Hippocampal formation (tissue), 2 donors: ENCODE data around the gene PCDHGC3.
A peak's percentile ranks its signal among the peaks of the same experiment; 100 is the strongest.
"Not testable (repeated sequence)": the region's sequence is repeated elsewhere in the genome, so short reads cannot be mapped to it uniquely, and the experiment has no call there.

ENCODE experiments used
- DNase-seq, 2 donors: peaks; one replicate each; lab custom pipeline; 2025; lab: John Stamatoyannopoulos, UW

The PCDHGC3 gene

DNA sequence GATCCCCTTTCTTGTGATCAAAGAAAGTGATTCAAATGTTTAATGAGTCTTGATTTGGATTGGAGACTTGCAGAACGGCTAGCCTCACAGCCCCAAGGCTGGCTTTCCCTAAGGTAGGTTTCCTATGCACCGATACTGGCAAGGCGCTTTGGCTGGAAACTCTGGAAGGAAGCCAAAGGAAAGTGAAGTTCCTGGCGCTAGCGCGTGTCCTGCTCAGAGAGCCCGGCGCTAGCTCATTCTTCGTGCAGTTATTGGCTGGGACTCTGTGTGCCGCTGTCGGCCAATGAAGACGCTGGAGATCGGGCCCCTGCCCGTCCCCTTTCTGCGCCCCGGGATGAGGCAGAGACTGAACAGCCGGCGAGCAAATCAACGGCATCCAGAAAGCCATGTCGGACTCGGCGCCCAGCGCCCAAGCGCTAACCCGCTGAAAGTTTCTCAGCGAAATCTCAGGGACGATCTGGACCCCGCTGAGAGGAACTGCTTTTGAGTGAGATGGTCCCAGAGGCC lies at the start of gene PCDHGC3:
Gene PCDHGC3 (plus strand): TSS at position 342 of the 507 bp plus-strand sequence. CDS start 151 bp downstream, at position 493.
- DNase-seq: peak; percentile 78 to 90

DNA sequence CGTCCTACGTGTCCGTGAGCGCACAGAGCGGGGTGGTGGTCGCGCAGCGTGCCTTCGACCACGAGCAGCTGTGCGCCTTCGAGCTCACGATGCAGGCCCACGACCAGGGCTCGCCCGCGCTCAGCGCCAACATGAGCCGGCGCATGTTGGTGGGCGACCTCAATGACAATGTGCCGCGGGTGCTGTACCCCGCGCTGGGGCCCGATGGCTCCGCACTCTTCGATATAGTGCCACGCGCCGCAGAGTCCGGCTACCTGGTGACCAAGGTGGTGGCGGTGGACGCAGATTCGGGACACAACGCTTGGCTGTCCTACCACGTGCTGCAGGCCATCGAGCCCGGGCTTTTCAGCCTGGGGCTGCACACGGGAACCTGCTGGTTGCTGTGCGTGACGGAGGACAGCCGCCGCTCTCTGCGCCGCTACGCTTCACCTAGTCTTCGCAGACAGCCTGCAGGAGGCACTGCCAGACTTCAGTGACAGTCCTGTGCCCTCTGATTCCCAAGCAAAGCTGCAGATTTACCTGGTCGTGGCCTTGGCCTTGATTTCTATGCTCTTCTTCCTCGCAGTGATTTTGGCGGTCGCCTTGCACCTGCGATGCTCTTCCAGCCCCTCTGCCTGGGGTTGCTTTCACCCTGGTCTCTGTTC lies 47.9 kb upstream of the PCDHGC3 start:
- no peak for DNase-seq

DNA sequence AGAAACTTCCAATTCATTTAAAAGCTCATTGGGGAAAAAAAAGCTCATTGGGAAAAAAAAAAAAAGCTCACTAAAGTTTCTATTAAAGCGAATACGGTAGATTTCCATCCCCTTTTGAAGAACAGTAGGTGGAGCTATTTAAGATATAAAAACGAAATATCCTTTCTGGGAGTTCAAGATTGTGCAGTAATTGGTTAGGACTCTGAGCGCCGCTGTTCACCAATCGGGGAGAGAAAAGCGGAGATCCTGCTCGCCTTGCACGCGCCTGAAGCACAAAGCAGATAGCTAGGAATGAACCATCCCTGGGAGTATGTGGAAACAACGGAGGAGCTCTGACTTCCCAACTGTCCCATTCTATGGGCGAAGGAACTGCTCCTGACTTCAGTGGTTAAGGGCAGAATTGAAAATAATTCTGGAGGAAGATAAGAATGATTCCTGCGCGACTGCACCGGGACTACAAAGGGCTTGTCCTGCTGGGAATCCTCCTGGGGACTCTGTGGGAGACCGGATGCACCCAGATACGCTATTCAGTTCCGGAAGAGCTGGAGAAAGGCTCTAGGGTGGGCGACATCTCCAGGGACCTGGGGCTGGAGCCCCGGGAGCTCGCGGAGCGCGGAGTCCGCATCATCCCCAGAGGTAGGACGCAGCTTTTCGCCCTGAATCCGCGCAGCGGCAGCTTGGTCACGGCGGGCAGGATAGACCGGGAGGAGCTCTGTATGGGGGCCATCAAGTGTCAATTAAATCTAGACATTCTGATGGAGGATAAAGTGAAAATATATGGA lies 45.2 kb upstream of the PCDHGC3 start, which contains the start of gene PCDHGA12:
Gene PCDHGA12 (plus strand): TSS at position 176 of the 782 bp plus-strand sequence. CDS start 253 bp downstream, at position 429.
- DNase-seq: peak in 1 of 2 donors; percentile 37

DNA sequence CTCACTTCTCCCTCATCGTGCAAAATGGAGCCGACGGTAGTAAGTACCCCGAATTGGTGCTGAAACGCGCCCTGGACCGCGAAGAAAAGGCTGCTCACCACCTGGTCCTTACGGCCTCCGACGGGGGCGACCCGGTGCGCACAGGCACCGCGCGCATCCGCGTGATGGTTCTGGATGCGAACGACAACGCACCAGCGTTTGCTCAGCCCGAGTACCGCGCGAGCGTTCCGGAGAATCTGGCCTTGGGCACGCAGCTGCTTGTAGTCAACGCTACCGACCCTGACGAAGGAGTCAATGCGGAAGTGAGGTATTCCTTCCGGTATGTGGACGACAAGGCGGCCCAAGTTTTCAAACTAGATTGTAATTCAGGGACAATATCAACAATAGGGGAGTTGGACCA lies 44.5 kb upstream of the PCDHGC3 start:
- DNase-seq: no peak

DNA sequence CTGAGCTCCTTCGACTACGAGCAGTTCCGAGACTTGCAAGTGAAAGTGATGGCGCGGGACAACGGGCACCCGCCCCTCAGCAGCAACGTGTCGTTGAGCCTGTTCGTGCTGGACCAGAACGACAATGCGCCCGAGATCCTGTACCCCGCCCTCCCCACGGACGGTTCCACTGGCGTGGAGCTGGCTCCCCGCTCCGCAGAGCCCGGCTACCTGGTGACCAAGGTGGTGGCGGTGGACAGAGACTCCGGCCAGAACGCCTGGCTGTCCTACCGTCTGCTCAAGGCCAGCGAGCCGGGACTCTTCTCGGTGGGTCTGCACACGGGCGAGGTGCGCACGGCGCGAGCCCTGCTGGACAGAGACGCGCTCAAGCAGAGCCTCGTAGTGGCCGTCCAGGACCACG lies 43.5 kb upstream of the PCDHGC3 start:
- not testable (repeated sequence) for DNase-seq

DNA sequence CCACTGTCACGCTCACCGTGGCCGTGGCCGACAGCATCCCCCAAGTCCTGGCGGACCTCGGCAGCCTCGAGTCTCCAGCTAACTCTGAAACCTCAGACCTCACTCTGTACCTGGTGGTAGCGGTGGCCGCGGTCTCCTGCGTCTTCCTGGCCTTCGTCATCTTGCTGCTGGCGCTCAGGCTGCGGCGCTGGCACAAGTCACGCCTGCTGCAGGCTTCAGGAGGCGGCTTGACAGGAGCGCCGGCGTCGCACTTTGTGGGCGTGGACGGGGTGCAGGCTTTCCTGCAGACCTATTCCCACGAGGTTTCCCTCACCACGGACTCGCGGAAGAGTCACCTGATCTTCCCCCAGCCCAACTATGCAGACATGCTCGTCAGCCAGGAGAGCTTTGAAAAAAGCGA lies 43.0 kb upstream of the PCDHGC3 start:
- not testable (repeated sequence) for DNase-seq

DNA sequence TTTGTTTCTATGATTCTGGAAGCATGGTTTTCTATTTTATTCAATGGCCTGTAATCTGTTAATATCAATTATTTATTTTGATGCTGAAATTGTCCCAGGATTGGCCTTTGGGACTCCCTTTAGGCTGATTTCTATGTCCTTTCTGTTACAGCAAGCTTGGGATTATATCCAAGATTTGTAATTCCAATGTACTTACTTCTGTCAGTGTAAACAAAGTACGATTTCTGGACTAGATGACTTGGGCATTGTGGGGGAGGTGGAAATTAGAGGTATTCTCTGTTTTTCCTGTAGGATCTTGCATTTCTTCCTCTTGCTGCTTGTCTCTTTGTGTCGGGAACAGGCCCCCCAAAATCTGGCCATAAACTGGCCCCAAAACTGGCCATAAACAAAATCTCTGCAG lies 41.8 kb upstream of the PCDHGC3 start:
- no peak for DNase-seq

DNA sequence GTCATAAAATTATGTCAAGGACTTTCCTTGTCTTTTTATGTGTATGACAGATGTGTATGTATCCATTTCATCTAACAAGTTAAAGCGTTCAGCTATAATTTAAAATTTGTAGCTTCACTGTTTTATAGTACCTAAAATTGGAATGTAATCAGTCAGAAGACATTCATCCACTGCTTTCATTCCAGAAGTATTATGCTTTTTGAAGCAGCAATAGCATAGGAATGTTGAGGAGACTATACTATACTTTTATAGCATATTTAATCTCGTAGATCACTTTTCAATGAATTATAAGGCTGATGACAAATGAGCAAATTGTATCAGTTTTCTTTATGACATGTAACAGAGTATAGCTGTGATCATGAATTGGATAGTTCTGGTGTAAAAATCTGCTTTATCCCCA lies 38.5 kb upstream of the PCDHGC3 start:
- DNase-seq: no peak

DNA sequence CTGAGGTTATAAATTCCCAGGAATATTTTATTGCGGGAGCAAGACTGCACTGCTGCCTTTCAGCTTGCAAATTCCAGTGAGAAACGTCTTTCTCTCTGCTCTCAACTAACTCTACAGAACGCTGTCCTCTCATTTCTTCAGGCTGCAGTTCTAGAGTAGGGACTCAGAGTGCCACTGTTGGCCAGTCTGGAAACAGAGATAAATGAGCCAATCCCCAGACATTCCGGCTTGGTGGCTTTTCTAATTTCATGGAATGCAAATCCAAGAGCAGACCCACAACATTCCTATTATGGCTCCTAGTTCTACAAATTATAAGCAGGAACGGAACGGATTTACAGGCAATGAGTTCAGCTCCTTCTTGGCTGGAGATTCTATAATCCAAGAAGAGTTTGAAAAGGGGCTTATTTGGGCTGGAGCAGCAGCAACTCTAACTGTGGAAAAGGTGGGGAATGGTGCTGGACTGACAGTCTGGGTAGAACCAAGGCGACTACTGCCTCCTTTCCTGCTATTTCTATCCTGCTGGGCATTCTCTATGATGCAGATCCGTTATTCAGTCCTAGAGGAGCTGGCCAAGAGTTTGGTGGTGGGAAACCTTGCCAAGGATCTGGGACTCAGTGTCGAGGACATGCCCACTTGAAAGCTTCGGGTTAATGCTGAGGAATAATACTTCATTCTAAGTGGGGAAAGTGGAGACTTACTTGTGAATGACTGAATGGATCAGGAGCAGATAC lies 36.2 kb upstream of the PCDHGC3 start:
- DNase-seq: no peak

DNA sequence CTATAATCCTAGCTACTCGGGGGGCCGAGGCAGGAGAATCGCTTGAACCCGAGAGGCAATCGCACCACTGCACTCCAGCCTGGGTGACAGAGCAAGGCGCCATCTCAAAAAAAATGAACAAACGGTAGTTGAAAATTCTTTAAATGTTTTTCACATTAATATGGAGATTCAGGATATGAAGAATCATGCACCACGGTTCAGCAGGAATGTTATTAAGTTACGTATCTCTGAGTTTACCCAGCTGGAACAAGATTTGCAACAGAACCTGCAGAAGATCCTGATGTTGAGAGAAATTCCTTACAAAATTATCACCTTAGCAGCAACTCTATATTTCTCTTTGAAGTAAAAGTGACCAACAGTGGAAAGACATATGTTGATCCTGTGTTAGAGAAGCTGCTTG lies 35.4 kb upstream of the PCDHGC3 start:
- no peak for DNase-seq

DNA sequence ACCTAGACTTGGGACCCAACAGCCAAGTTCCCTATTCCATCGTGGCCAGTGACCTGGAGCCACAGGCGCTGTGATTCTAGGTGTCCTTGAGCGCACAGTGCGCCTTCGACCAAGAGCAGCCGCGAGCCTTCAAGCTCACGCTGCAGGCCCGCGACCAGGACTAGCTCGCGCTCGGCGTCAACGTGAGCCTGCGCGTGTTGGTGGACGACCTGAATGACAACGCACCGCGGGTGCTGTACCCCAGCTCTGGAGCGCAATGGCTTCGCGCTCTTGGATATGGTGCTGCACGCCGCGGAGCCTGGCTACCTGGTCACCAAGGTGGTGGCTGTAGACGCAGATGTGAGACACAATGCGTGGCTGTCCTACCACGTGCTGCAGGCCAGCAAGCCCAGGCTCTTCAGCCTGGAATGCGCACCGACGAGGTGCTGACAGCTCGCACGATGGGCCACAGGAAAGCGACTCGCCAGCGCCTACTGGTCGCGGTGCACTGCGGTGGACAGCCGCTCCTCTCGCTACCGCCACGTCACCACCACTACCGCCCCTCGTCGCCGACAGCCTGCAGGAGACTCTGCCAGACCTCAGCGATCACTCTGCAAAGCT lies 34.1 kb upstream of the PCDHGC3 start:
- no peak for DNase-seq

DNA sequence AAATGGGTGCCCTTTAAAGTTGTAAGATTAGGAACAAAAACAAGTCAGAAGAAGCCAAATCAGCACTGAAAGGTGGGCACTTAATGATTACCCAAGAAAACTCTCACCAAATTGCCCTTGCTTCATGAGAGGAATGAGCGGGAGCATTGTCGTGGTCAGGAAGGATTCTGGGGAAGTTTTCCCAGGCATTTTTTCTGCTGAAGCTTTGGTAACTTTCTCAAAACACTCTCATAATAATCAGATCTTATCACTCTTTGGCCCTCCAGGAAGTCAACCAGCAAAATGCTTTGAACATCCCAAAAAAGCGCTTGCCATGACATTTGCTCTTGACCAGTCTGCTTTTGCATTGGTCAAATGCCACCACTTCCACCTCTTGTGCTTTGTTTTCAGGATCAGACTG lies 10.4 kb upstream of the PCDHGC3 start:
- DNase-seq: no peak

DNA sequence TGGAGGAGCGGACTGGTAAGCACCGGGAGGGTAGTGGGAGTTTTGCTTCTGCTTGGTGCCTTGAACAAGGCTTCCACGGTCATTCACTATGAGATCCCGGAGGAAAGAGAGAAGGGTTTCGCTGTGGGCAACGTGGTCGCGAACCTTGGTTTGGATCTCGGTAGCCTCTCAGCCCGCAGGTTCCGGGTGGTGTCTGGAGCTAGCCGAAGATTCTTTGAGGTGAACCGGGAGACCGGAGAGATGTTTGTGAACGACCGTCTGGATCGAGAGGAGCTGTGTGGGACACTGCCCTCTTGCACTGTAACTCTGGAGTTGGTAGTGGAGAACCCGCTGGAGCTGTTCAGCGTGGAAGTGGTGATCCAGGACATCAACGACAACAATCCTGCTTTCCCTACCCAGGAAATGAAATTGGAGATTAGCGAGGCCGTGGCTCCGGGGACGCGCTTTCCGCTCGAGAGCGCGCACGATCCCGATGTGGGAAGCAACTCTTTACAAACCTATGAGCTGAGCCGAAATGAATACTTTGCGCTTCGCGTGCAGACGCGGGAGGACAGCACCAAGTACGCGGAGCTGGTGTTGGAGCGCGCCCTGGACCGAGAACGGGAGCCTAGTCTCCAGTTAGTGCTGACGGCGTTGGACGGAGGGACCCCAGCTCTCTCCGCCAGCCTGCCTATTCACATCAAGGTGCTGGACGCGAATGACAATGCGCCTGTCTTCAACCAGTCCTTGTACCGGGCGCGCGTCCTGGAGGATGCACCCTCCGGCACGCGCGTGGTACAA lies 556 bp downstream of the PCDHGC3 start:
- DNase-seq: peak in 1 of 2 donors; percentile 12

DNA sequence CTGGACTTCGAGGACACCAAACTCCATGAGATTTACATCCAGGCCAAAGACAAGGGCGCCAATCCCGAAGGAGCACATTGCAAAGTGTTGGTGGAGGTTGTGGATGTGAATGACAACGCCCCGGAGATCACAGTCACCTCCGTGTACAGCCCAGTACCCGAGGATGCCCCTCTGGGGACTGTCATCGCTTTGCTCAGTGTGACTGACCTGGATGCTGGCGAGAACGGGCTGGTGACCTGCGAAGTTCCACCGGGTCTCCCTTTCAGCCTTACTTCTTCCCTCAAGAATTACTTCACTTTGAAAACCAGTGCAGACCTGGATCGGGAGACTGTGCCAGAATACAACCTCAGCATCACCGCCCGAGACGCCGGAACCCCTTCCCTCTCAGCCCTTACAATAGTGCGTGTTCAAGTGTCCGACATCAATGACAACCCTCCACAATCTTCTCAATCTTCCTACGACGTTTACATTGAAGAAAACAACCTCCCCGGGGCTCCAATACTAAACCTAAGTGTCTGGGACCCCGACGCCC lies 1.3 kb downstream of the PCDHGC3 start:
- DNase-seq: no peak

DNA sequence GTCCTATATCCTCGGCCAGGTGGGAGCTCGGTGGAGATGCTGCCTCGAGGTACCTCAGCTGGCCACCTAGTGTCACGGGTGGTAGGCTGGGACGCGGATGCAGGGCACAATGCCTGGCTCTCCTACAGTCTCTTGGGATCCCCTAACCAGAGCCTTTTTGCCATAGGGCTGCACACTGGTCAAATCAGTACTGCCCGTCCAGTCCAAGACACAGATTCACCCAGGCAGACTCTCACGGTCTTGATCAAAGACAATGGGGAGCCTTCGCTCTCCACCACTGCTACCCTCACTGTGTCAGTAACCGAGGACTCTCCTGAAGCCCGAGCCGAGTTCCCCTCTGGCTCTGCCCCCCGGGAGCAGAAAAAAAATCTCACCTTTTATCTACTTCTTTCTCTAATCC lies 2.0 kb downstream of the PCDHGC3 start:
- DNase-seq: no peak

DNA sequence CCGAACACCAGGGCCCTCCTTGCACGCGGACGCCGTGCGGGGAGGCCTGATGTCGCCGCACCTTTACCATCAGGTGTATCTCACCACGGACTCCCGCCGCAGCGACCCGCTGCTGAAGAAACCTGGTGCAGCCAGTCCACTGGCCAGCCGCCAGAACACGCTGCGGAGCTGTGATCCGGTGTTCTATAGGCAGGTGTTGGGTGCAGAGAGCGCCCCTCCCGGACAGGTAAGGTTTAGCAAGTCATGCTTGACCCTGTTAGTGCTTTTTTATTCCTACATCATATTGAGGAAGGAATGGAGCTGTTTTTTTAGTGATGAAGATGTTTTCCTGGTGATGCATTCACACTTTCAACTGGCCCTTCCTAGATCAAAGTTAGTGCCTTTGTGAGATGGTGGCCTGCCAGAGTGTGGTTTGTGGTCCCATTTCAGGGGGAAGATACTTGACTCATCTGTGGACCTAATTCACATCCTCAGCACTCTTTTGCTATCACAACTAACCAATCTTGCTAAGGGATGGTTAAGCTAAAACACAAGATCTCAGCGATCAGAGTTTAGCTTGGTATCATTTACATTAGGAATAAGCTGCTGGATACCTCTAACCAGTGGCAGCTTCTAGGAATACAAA lies 2.7 kb downstream of the PCDHGC3 start:
- DNase-seq: no peak

DNA sequence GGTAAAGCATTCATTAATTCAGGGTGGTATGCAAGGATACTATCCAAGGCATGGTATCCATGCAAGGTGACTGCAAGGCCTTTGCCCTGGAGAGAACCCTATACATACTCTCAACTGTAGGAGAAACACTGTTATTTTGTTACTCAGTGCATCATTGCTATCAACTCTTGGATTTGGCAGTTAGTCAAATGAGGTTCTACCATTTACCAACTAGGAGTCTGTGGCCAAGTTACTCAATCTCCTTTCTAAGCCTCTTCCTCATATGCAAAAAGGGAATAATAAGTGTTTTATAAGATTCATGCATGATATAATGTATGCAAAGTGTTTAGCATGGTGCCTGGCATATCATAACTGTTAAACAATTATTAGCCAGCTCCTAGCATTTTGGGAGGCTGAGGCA lies 4.0 kb downstream of the PCDHGC3 start:
- DNase-seq: no peak

DNA sequence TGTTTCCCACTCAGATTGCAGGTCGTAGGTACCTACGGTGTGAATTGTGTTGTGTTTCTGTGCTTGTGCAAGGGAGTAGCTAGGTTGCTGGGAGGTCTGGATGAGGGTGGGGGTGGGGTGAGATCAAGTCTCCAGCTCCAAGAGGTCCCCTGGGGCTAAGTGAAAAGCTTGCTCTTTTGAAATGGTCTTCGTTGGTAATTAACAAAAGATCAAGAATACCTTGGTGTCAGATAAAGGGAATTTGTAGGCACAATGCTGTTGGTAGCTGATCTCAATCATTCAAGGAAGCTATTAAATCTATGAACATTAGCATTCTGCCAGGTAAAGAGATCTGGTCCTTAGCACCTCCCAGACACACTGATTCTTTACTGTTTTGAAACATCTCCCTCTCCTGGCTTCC lies 8.1 kb downstream of the PCDHGC3 start:
- no peak for DNase-seq

DNA sequence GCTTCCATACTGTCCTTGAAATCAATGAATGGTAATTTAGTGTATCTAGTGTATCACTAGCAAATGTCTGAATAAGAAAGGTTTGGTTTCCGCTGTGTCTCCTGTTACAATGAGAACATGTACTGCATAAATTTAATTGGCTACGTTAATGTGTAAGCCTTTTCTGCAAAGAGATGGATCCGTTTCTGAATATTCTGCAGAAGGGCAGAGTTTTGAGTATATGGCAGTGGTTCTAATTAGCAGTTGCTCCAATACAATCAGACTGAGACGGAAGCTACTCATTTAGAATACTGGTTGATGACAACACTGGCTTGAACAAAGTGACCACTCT lies 8.5 kb downstream of the PCDHGC3 start:
- no peak for DNase-seq

DNA sequence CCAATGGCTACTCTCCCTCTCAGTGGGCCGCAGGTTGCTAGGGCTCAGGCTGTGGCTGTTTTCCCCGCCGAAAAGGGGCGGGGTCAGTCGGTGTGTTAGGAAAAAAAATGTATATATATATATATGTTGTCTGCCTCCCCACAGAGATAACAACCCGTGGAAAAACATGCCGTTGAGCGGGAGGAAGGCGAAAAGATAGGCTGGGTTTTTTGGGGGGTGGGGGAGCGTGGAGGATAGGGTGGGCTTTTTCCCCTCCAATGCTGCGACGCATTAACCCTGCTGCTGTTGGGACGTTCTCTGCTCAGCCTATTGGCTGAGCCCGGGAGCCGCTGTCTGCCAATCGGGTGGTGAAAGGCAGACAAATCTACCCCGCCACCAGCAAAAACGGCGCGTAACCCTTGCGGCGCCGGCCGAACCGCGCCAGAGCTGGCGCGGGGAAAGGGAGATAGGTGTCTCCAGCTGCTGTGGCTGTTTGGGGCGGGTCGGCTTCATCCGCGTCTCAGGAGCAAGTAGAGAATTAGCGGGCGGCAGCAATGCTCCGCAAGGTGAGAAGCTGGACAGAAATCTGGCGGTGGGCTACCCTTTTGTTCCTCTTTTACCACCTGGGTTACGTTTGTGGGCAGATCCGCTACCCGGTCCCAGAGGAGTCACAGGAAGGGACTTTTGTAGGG lies 9.0 kb downstream of the PCDHGC3 start, which contains the start of gene PCDHGC4:
Gene PCDHGC4 (plus strand): TSS at position 390 of the 671 bp plus-strand sequence. CDS start 144 bp downstream, at position 534.
- DNase-seq: no peak
